Endothelial cell of umbilical vein (primary cell): ENCODE measurements around the gene CACNA2D3.

Experiments
- EZH2 ChIP-seq: IDR thresholded peaks from 2 replicates; pipeline ENCODE4 v1.6.1; 2012; ENCODE audit warnings: borderline replicate concordance, low read depth, mild to moderate bottlenecking, moderate library complexity, low read length, inconsistent platforms; ENCODE audit not compliant: severe bottlenecking
- FOS ChIP-seq: IDR thresholded peaks from 2 replicates; pipeline ENCODE4 v1.6.1; 2011; ENCODE audit warnings: mild to moderate bottlenecking, low read length, moderate library complexity, borderline replicate concordance; ENCODE audit not compliant: insufficient read depth
- MYC ChIP-seq: IDR thresholded peaks from one replicate; pipeline ENCODE4 v1.6.1; 2011; ENCODE audit warnings: mild to moderate bottlenecking, low read depth, low read length
- POLR2A ChIP-seq: IDR thresholded peaks from 2 replicates; pipeline ENCODE4 v1.6.1; 2012; ENCODE audit warnings: low read depth, mild to moderate bottlenecking, control low read depth, low read length
- POLR2AphosphoS5 ChIP-seq: IDR thresholded peaks from 2 replicates; pipeline ENCODE4 v1.6.1; 2012; ENCODE audit warnings: low read depth, mild to moderate bottlenecking, control low read depth, low read length, moderate library complexity; ENCODE audit not compliant: insufficient read depth
- TF ChIP-seq, protein P1 (sequence below), 2 donors: IDR thresholded peaks; 1 replicate in 1 of 2; 2 replicates in 1 of 2; pipeline ENCODE4 v1.5.1; 2011; ENCODE audit warnings: low read length in 2 of 2, mild to moderate bottlenecking in 2 of 2, moderate library complexity in 2 of 2, control low read depth in 1 of 2, inconsistent platforms in 1 of 2, low read depth in 1 of 2; ENCODE audit not compliant: insufficient read depth in 1 of 2; ENCODE audit errors: extremely low read depth in 1 of 2

DNA sequence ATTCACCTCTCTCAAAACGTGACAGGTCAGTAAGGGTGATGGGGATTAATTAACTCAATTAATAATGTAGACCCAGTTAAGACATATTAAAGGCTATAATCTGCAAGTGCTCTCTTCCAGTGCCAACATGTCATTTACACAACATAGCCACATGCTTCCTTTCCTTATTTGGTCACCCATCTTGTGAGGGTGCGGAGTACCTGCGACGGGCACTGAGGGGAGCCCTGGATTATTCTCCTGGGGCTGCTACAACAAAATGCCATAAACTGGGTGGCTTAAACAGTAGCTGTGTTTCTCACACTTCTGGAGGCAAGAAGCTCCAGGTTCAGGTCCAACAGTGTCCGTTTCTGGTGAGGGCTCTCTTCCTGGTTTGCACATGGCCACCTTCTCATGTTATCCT, 962.9 kb downstream of the CACNA2D3 start:
- no peak for TF ChIP-seq EZH2
- no peak for TF ChIP-seq POLR2A
- TF ChIP-seq, protein P1, sequence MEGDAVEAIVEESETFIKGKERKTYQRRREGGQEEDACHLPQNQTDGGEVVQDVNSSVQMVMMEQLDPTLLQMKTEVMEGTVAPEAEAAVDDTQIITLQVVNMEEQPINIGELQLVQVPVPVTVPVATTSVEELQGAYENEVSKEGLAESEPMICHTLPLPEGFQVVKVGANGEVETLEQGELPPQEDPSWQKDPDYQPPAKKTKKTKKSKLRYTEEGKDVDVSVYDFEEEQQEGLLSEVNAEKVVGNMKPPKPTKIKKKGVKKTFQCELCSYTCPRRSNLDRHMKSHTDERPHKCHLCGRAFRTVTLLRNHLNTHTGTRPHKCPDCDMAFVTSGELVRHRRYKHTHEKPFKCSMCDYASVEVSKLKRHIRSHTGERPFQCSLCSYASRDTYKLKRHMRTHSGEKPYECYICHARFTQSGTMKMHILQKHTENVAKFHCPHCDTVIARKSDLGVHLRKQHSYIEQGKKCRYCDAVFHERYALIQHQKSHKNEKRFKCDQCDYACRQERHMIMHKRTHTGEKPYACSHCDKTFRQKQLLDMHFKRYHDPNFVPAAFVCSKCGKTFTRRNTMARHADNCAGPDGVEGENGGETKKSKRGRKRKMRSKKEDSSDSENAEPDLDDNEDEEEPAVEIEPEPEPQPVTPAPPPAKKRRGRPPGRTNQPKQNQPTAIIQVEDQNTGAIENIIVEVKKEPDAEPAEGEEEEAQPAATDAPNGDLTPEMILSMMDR (IDR thresholded peaks at IDR 0.05; ENCODE audit: extremely low read depth in 1 of 2, insufficient read depth in 1 of 2, low read depth in 1 of 2, low read length in 2 of 2) = no peak
- TF ChIP-seq FOS = no peak
- no peak for TF ChIP-seq POLR2AphosphoS5
- no peak for TF ChIP-seq MYC
